ENCODE results near the gene ASTN2.

ASTN2 gene

DNA sequence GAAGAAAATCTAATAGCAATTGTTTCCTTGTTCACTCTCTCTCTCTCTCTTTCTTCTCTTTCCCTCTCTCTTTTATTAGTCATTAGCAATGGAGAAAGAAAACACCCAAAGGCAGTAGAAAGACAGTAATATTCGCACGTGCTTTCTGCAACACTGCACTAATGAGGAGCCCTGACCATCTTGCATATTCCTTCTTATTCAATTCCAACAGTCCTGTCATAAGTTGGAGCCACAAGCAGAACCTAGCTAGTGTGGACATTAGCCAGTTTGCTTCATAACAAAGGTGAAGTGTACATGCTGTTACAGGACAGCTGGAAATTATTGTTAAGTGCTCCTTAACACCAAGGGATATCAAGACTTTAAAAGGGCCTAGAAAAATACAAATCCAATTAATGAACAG lies 664.3 kb downstream of the ASTN2 start:
- TF ChIP-seq, protein P1, sequence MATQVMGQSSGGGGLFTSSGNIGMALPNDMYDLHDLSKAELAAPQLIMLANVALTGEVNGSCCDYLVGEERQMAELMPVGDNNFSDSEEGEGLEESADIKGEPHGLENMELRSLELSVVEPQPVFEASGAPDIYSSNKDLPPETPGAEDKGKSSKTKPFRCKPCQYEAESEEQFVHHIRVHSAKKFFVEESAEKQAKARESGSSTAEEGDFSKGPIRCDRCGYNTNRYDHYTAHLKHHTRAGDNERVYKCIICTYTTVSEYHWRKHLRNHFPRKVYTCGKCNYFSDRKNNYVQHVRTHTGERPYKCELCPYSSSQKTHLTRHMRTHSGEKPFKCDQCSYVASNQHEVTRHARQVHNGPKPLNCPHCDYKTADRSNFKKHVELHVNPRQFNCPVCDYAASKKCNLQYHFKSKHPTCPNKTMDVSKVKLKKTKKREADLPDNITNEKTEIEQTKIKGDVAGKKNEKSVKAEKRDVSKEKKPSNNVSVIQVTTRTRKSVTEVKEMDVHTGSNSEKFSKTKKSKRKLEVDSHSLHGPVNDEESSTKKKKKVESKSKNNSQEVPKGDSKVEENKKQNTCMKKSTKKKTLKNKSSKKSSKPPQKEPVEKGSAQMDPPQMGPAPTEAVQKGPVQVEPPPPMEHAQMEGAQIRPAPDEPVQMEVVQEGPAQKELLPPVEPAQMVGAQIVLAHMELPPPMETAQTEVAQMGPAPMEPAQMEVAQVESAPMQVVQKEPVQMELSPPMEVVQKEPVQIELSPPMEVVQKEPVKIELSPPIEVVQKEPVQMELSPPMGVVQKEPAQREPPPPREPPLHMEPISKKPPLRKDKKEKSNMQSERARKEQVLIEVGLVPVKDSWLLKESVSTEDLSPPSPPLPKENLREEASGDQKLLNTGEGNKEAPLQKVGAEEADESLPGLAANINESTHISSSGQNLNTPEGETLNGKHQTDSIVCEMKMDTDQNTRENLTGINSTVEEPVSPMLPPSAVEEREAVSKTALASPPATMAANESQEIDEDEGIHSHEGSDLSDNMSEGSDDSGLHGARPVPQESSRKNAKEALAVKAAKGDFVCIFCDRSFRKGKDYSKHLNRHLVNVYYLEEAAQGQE (IDR thresholded peaks at IDR 0.05; ENCODE audit: insufficient read depth in 1 of 2, low read depth in 2 of 2, low read length in 2 of 2) = no peak
- TF ChIP-seq SIN3A (IDR thresholded peaks at IDR 0.05; ENCODE audit: borderline replicate concordance, insufficient read depth, low read length) (no peak), TAF1 (IDR thresholded peaks at IDR 0.05; ENCODE audit: borderline replicate concordance, insufficient read depth, low read length) (no peak), POLR2AphosphoS5 (IDR thresholded peaks at IDR 0.05; ENCODE audit: low read depth, low read length) (no peak), FOXP2 (optimal IDR thresholded peaks at IDR 0.05; ENCODE audit: borderline replicate concordance, extremely low read depth, extremely low read length, insufficient read depth) (no peak)

DNA sequence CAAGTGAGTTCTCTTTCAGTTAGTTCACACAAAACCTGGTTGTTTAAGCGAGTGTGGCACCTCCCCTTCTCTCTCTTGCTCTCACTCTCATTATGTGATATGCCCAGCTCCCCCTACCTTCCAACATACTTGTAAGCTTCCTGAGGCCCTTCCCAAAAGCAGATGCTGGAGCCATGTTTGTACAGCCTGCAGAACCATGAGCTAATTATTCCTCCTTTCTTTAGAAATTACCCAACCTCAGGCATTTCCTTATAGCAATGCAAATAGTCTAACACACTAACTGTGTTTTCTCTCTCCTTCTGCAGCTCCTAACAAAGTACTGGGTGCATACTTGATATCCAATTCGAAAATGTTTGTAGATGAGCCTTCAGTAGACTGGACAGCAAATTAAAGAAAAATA lies 665.1 kb downstream of the ASTN2 start:
- no peak for TF ChIP-seq POLR2AphosphoS5 (IDR thresholded peaks at IDR 0.05; ENCODE audit: low read depth, low read length)

- TF ChIP-seq SIN3A (IDR thresholded peaks at IDR 0.05; ENCODE audit: borderline replicate concordance, insufficient read depth, low read length) = no peak
- TF ChIP-seq, protein P1 (IDR thresholded peaks at IDR 0.05; ENCODE audit: insufficient read depth in 1 of 2, low read depth in 2 of 2, low read length in 2 of 2) = no peak
- no peak for TF ChIP-seq FOXP2 (optimal IDR thresholded peaks at IDR 0.05; ENCODE audit: borderline replicate concordance, extremely low read depth, extremely low read length, insufficient read depth)
- TF ChIP-seq POLR2AphosphoS5 (IDR thresholded peaks at IDR 0.05; ENCODE audit: low read depth, low read length) = no peak
- no peak for TF ChIP-seq TAF1 (IDR thresholded peaks at IDR 0.05; ENCODE audit: borderline replicate concordance, insufficient read depth, low read length)
These were observed 665.7 kb downstream of the ASTN2 start for GRCh38 chr9:116749176-116749575.

GRCh38 chr9:116741742-116742141 lies 673.1 kb downstream of the ASTN2 start:
- TF ChIP-seq, protein P1 (IDR thresholded peaks at IDR 0.05; ENCODE audit: insufficient read depth in 1 of 2, low read depth in 2 of 2, low read length in 2 of 2) = no peak
- TF ChIP-seq POLR2AphosphoS5 (IDR thresholded peaks at IDR 0.05; ENCODE audit: low read depth, low read length) (no peak), FOXP2 (optimal IDR thresholded peaks at IDR 0.05; ENCODE audit: borderline replicate concordance, extremely low read depth, extremely low read length, insufficient read depth) (no peak), TAF1 (IDR thresholded peaks at IDR 0.05; ENCODE audit: borderline replicate concordance, insufficient read depth, low read length) (no peak), SIN3A (IDR thresholded peaks at IDR 0.05; ENCODE audit: borderline replicate concordance, insufficient read depth, low read length) (no peak)

DNA sequence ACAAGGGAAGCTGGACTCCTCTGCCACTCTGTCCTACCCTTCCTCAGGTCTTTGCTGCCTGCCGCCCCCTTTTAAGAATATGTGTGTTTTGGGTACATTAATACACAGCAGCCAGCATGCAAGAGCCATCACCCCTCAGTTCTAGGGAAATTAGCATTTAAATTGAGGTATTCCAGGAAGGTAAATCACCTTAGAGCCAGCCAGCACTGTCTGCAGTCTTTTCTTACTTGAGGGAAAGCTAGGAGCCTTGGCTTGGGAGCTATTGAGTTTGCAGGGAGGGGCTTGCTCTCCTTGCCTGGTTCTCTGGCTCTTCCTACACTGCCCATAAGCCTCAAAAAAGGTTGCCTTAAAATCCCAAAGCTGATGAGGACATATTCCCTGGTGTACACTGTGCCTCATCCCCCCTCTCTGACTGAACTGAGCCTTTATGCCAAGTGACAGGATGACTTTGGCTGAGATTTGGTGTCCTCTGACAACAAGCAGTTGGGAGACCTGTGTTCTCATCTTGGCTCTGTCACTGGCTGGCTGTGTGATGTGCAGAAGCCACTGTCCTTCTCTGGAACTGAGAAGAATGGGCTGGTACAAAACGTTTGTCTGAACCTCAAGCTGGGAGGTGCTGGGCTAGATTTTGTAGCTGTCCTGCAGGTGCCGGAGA lies 673.6 kb downstream of the ASTN2 start:
- TF ChIP-seq SIN3A (IDR thresholded peaks at IDR 0.05; ENCODE audit: borderline replicate concordance, insufficient read depth, low read length) (no peak), TAF1 (IDR thresholded peaks at IDR 0.05; ENCODE audit: borderline replicate concordance, insufficient read depth, low read length) (no peak), POLR2AphosphoS5 (IDR thresholded peaks at IDR 0.05; ENCODE audit: low read depth, low read length) (no peak), FOXP2 (optimal IDR thresholded peaks at IDR 0.05; ENCODE audit: borderline replicate concordance, extremely low read depth, extremely low read length, insufficient read depth) (no peak)
- TF ChIP-seq, protein P1 (IDR thresholded peaks at IDR 0.05; ENCODE audit: insufficient read depth in 1 of 2, low read depth in 2 of 2, low read length in 2 of 2) = no peak

Data from PFSK-1 (cell line).